HEK293 (cell line): ENCODE data around the gene PLD4.

Experiments used
- GLIS2 ChIP-seq: fragments of 450-650 bp; formaldehyde crosslinking; IDR thresholded peaks from 2 replicates; pipeline ENCODE4 v1.5.1; 2016; ENCODE audit warnings: missing biosample characterization, missing genetic modification characterization
- HOXC10 ChIP-seq: sonication (generic); formaldehyde crosslinking; IDR thresholded peaks from 2 replicates; pipeline ENCODE4 v1.8.1; 2023; ENCODE audit warnings: mild to moderate bottlenecking, missing genetic modification reagents
- PRDM10 ChIP-seq: fragments of 450-650 bp; formaldehyde crosslinking; IDR thresholded peaks from 2 replicates; pipeline ENCODE4 v1.5.1; 2016; ENCODE audit warnings: missing biosample characterization, missing genetic modification characterization
- PRDM4 ChIP-seq: fragments of 450-650 bp; formaldehyde crosslinking; IDR thresholded peaks from 2 replicates; pipeline ENCODE4 v1.5.1; 2017; ENCODE audit warnings: missing biosample characterization, missing genetic modification characterization
- ZBTB44 ChIP-seq: fragments of 450-650 bp; IDR thresholded peaks from 2 replicates; pipeline ENCODE4 v1.5.1; 2018; ENCODE audit warnings: missing biosample characterization, mild to moderate bottlenecking, missing genetic modification characterization
- ZBTB48 ChIP-seq: fragments of 450-650 bp; formaldehyde crosslinking; IDR thresholded peaks from 2 replicates; pipeline ENCODE4 v1.5.1; 2016; ENCODE audit warnings: missing biosample characterization, missing genetic modification characterization
- ZIC2 ChIP-seq: fragments of 450-650 bp; formaldehyde crosslinking; IDR thresholded peaks from 2 replicates; pipeline ENCODE4 v1.5.1; 2016; ENCODE audit warnings: missing biosample characterization, missing genetic modification characterization
- ZNF121 ChIP-seq: fragments of 450-650 bp; formaldehyde crosslinking; IDR thresholded peaks from 2 replicates; pipeline ENCODE4 v1.5.1; 2016; ENCODE audit warnings: missing biosample characterization, missing genetic modification characterization
- ZNF221 ChIP-seq: fragments of 450-650 bp; formaldehyde crosslinking; IDR thresholded peaks from 2 replicates; pipeline ENCODE4 v1.5.1; 2017; ENCODE audit warnings: missing biosample characterization, missing genetic modification characterization, borderline replicate concordance
- ZNF248 ChIP-seq: fragments of 450-650 bp; formaldehyde crosslinking; IDR thresholded peaks from 2 replicates; pipeline ENCODE4 v1.5.1; 2017; ENCODE audit warnings: missing biosample characterization, missing genetic modification characterization
- ZNF292 ChIP-seq: fragments of 450-650 bp; formaldehyde crosslinking; IDR thresholded peaks from 2 replicates; pipeline ENCODE4 v1.5.1; 2016; ENCODE audit warnings: low read depth, missing biosample characterization, missing genetic modification characterization, borderline replicate concordance
- ZNF311 ChIP-seq: fragments of 450-650 bp; formaldehyde crosslinking; IDR thresholded peaks from 2 replicates; pipeline ENCODE4 v1.5.1; 2017; ENCODE audit warnings: missing biosample characterization, missing genetic modification characterization, borderline replicate concordance
- ZNF37A ChIP-seq: fragments of 450-650 bp; IDR thresholded peaks from 2 replicates; pipeline ENCODE4 v1.5.1; 2018; ENCODE audit warnings: missing biosample characterization, missing genetic modification characterization
- ZNF398 ChIP-seq: fragments of 450-650 bp; formaldehyde crosslinking; IDR thresholded peaks from 2 replicates; pipeline ENCODE4 v1.5.1; 2017; ENCODE audit warnings: missing biosample characterization, missing genetic modification characterization
- ZNF518A ChIP-seq: fragments of 450-650 bp; formaldehyde crosslinking; conservative IDR thresholded peaks from 2 replicates; pipeline ENCODE4 v1.5.1; 2016; ENCODE audit warnings: low read depth, missing biosample characterization, missing genetic modification characterization
- ZNF623 ChIP-seq: fragments of 450-650 bp; formaldehyde crosslinking; IDR thresholded peaks from 2 replicates; pipeline ENCODE4 v1.5.1; 2016; ENCODE audit warnings: missing biosample characterization, missing genetic modification characterization
- ZNF626 ChIP-seq: fragments of 450-650 bp; sonication (Bioruptor Pico); formaldehyde crosslinking; IDR thresholded peaks from 2 replicates; pipeline ENCODE4 v1.5.1; 2018; ENCODE audit warnings: missing biosample characterization, missing genetic modification characterization, inconsistent platforms
- ZNF629 ChIP-seq: fragments of 450-650 bp; formaldehyde crosslinking; IDR thresholded peaks from 2 replicates; pipeline ENCODE4 v1.5.1; 2017; ENCODE audit warnings: missing biosample characterization, missing genetic modification characterization
- ZNF707 ChIP-seq: fragments of 450-650 bp; formaldehyde crosslinking; IDR thresholded peaks from 2 replicates; pipeline ENCODE4 v1.5.1; 2016; ENCODE audit warnings: missing biosample characterization, missing genetic modification characterization
- TF ChIP-seq, protein P1 (sequence below): fragments of 450-650 bp; formaldehyde crosslinking; conservative IDR thresholded peaks from 2 replicates; pipeline ENCODE4 v1.5.1; 2016; ENCODE audit warnings: low read depth, missing biosample characterization, missing genetic modification characterization

The PLD4 gene

GRCh38 chr14:104976198-104977007 is 51.7 kb downstream of the PLD4 start (continued):
- TF ChIP-seq ZNF311 (tag by site-specific recombination): no peak
- no peak for TF ChIP-seq ZNF121 (tag by site-specific recombination)
- TF ChIP-seq, protein P1, sequence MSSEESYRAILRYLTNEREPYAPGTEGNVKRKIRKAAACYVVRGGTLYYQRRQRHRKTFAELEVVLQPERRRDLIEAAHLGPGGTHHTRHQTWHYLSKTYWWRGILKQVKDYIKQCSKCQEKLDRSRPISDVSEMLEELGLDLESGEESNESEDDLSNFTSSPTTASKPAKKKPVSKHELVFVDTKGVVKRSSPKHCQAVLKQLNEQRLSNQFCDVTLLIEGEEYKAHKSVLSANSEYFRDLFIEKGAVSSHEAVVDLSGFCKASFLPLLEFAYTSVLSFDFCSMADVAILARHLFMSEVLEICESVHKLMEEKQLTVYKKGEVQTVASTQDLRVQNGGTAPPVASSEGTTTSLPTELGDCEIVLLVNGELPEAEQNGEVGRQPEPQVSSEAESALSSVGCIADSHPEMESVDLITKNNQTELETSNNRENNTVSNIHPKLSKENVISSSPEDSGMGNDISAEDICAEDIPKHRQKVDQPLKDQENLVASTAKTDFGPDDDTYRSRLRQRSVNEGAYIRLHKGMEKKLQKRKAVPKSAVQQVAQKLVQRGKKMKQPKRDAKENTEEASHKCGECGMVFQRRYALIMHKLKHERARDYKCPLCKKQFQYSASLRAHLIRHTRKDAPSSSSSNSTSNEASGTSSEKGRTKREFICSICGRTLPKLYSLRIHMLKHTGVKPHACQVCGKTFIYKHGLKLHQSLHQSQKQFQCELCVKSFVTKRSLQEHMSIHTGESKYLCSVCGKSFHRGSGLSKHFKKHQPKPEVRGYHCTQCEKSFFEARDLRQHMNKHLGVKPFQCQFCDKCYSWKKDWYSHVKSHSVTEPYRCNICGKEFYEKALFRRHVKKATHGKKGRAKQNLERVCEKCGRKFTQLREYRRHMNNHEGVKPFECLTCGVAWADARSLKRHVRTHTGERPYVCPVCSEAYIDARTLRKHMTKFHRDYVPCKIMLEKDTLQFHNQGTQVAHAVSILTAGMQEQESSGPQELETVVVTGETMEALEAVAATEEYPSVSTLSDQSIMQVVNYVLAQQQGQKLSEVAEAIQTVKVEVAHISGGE (tag by site-specific recombination): no peak
- no peak for TF ChIP-seq ZNF623 (tag by site-specific recombination)
- no peak for TF ChIP-seq ZNF398 (tag by site-specific recombination)
- no peak for TF ChIP-seq ZNF37A (tag by site-specific recombination)
- TF ChIP-seq GLIS2 (tag by site-specific recombination): peak; percentile 91
- TF ChIP-seq PRDM4: no peak
- TF ChIP-seq ZNF248 (tag by site-specific recombination): no peak
- no peak for TF ChIP-seq ZBTB48 (tag by site-specific recombination)
- no peak for TF ChIP-seq ZNF292 (tag by site-specific recombination)
- no peak for TF ChIP-seq ZNF626 (tag by site-specific recombination)
- no peak for TF ChIP-seq ZNF629 (tag by site-specific recombination)
- TF ChIP-seq HOXC10 (CRISPR knock-in tag): no peak
- TF ChIP-seq ZNF707 (tag by site-specific recombination): no peak
- no peak for TF ChIP-seq ZNF518A (tag by site-specific recombination)
- peak; percentile 97 for TF ChIP-seq ZIC2 (tag by site-specific recombination)
- TF ChIP-seq PRDM10: peak; percentile 28; the same call in 1 of the 2 replicates
- 0 out of 2 replicates have a peak, but pooled peaks have one; percentile 16 for TF ChIP-seq ZBTB44 (tag by site-specific recombination)
- no peak for TF ChIP-seq ZNF221
